ENCODE data around the gene RPS6KC1. TPM values are rescaled to one million over a fixed set of nuclear protein-coding genes. Genes with fewer than 3 reads are reported as not detected.
"Not testable (repeated sequence)": the region's sequence is repeated elsewhere in the genome, so short reads cannot be mapped to it uniquely, and the experiment has no call there.

Gene RPS6KC1
- polyA plus RNA-seq, 3 donors, result 20.3 to 21.2 (median 20.9) TPM

DNA sequence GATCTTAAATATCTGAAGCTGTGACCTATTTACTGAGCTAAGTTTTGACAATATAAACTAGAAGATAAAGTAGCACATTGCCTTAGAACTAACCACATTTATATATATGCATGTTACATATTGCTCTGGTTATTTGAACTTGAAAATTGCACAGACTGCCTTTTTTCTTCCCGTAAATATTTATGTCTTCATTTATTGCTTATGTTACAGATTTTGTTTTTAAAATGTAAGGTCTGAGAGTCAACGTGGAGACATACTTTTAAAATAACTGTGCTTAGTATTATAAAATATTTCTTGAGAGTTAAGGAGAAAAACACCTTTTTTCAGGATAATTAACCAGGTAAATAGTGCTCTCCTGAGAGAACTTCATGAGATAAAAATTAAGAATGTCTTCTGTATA, 3.1 kb downstream of the RPS6KC1 start:
- DNase-seq, result no peak

DNA sequence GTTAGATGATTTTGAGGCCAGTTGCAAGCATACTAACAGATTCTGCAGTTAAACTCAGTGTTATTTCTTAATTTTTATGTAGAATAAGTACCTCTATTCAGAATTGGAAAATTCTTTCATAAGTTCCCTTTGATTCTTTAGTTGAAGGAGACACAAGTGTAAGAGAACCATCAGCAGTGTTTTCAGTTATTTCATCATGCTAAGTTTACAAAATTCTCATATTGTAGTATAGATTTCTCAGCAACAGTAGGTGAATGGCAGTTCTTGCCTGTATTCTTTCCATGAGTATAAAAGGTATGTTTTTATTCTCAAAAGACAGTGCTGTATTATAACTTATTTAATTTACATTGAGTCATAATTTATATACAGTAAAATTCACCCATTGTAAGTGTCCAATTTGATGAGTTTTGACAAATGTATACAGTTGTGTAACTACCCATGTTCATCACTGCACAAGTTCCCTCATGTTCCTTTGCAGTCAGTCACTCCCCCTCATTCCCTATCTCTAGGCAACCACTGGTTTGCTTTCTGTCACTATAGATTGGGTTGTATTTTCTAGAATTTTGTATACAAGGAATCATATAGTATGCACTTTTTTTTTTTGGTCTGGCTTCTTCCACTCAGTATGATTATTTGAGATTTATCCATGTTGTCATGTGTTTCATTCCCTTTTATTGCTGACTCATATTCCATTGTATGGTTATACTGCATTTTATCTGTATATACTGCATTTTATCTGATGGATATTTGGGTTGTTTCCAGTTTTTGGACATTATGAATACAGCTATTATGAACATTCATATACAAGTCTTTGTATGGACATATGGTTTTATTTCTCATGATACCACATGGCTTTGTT, 3.9 kb downstream of the RPS6KC1 start:
- no peak for DNase-seq

DNA sequence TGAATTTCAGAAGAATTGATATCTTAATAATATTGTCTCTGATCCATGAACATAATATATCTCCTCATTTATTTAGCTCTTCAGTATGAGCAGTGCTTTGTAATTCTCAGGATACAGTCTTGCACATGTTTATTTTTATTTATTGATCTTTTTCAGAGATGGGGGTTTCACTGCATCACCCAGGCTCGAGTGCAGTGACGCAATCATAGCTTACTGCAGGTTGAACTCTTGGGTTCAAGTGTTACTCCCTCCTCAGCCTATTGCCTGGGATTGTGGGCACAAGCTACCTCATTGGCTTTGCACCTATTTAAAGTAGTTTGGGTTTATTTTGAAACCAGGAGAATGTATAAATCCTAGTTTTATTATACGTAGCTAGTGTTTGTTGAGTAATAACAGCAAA, 4.7 kb downstream of the RPS6KC1 start:
- DNase-seq, result no peak

DNA sequence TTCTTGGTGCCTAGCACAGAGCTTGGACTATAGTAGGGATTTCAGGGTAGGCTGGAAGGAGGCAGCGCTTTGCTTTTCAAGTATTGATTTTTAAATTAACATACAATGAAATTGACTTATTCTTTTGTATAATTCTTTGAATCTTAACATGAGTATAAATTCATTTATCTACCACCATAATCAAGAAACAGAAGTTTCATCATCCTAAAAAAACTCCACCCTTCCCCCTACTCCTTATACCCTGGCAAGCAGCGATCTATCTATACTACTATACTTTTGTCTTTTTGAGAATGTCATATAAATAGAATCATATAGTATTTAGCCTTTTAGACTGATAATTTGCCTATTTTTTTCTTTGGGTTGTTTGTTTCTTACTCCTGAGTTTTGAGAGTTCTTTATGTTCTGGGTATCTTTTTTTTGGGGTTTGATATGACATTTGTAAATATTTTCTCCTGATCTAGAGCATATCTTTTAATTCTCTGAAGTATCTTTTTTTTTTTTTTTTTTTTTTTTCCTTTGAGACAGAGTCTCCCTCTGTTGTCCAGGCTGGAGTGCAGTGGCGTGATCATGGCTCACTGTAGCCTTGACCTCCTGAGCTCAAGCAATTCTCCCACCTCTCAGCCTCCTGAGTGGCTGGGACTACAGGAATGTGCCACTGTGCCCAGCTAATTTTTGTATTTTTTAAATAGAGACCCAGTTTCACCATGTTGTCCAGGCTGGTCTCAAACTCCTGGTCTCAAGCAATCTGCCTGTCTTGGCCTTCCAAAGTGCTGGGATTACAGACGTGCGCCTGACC, 6.4 kb downstream of the RPS6KC1 start:
- DNase-seq, result no peak

DNA sequence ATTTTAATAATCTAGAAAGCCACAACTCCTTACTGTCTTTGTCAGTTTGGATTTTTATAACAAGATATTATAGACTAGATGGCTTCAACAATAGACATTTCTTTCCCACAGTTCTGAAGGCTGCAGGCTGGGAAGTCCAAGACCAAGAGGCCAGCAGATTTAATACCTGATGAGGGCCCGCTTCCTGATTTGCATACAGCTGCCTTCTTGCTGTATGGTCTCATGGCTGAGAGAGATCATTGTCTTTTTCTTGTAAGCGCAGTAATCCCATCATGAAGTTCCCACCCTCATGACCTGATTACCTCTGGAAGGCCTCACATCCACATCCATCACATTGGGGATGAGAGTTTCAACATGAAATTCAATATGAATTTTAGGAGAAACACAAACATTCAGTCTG, 9.8 kb downstream of the RPS6KC1 start:
- DNase-seq, result no peak

DNA sequence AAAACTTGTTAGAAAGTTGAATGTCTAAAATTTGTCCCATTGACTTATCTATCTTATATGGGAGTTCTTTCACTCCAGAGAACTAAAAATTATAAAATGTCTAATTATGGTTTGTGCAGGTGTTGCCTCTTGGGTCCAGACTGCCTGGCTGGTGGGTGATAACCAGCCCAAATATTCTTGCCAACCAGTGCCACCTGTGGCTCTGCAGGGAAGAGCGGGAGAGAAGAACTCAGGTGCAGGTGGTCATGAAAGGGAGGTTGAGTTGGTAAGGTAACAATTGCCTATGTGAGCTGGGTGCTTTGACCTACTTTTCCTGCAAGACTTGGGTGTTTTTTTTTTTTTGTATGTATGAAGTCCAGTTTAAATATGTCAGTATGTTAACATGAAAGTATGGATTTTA, 10.2 kb downstream of the RPS6KC1 start:
- no peak for DNase-seq

DNA sequence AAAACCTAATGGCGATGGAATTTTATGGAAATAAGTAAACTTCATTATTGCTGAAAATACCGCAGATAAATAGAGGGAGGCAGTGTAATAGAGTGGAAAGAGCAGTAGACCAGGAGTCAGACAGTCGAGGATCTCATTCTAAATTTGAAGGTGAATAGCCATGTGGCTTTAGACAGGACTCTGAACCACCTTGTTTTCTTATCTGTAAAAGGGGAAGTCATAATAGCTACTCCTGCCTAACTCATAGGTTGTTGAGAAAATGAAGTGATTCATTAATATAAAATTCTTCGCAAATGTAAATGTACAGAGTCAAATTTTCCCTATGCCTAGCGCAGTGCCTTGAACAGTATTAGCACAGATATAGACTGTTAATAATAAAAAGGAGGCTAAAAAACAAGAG, 14.8 kb downstream of the RPS6KC1 start:
- DNase-seq, result no peak

DNA sequence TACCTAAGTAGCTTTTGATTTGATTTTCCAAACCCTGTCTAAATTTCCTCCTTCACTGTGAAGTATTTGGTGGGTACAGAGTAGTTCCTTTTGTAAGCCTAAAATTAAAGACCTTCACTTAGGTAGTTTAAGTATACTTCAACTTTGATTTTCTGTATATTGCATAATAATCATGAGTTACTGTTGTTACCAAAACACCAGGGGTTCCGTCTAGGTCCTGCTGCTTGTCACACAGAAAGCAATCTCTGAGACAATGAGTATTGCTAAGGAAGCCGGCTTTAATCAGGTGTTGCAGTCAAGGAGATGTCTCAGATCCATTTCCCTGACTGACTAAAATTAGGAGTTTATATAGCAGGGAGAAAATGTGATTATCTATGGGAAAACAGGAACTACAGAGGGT, 15.3 kb downstream of the RPS6KC1 start:
- no peak for DNase-seq

DNA sequence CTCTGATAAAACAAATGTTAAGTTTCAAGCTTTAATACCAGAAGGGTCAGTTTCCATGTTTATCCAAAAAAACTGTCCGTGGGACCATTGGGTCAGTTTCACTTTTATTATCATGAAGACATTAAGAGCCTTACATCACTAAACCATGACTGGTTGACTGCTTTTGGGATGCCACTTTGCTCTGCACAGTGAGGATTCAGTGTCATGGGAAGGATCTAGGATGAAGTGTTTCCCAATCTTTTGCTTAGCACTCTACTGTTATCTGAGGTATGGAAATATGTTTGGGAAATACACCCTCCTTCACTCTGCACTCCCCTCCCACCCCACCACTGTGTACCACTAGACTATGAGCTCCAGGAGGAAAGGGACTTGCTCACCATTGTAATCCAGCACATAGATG, 16.3 kb downstream of the RPS6KC1 start:
- no peak for DNase-seq

DNA sequence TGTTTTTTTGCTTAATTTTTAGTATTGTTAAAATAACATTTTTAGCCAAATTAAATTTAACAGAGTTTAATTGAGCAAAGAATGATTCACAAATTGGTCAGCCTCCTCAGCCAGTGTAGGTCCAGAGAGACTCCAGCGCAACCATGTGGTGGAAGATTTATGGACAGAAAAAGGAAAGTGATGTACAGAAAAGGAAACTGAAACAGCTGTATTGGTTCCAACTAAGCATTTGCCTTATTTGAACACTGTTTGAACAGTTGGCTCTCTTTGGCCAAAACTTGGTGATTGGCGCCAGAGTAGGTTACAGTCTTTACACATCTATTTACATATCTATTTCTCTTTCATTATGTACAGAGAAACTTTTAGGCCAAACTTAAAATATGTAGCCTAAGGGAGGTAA, 19.4 kb downstream of the RPS6KC1 start:
- DNase-seq, result peak; percentile 40

DNA sequence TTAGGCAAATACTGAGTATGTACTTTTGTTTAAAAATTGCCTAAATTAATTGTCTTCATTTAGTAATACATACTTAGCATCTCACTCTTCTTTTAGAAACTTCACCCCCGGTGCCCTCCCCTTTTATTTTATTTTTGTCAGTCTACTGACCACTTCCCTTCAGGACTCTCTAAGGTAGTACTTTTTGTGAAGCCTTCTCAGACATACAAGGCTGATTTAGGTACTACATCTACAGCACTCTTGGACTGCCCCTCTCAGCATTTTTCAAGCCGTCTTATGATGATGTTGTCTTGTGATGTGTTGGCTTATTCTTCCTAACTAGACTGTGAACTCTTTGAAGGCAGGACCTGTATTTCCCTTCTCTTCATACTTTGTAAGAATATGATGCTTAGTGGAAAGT, 24.7 kb downstream of the RPS6KC1 start:
- no peak for DNase-seq

DNA sequence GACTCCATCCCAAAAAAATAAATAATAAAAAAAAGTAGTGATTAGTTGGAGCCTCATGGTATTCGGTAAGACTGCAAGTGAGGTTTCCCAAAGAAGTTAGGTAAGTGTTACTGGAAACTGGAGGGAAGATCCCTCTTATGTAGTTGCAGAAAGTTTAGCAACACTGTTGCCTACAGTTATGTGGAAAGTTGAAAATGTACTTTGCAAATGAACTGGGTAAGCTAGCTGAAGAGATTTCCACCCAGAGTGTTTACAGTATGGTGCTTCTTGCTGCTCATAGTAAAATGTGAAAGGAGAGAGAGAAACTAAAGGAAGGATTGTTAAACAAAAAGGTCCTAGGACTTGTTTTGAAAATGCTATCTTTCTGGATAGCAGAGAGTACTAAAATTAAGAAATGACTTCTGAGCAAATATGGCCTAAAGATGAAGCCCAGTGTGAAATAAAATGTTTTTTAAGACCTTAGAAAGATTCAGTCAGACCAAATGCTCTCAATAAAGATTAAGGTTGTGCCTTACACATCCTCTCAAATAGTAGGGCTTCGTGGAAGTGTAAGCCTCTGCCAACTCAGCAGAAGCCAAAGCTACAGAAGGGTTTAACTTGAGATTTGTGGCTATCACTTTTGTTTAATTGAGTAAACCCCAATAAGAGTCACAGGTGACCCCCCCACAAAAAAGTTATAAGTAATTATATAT, 31.5 kb downstream of the RPS6KC1 start:
- DNase-seq, result no peak

DNA sequence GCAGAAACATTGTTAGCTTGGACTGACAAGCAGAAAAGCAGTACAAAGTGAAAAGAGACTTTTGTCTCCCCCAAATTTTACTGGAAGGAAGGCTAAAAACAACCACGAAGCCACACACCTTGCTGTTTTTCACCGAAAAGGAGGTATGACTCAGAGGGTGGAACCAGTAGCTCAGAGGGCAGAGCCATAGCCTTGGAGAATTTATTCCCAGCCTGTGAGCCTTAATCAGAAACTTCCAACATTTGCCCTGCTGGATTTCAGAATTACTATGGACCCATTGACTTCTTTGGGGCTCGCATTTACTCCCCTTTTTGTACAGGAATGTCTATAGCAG, 32.0 kb downstream of the RPS6KC1 start:
- DNase-seq, result no peak

DNA sequence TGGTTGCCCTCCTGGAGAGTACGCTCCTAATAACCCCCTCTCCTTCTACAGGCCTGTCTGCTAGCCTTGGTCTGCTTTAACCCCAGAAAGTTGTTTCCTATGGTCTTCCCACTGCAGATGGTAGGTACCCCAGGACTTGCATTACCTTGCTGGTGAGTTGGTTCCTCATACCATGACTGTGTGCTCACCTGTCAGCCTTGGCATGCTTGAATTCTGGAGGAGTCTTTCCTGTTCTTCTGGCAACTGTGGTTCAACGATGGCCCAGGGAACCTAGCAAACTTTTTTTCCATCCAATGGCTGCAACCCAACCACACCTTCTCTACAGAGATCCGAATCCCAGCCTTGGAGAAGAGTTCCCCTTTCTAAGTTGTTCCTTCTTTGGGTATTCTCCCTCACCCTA, 36.9 kb downstream of the RPS6KC1 start:
- no peak for DNase-seq

DNA sequence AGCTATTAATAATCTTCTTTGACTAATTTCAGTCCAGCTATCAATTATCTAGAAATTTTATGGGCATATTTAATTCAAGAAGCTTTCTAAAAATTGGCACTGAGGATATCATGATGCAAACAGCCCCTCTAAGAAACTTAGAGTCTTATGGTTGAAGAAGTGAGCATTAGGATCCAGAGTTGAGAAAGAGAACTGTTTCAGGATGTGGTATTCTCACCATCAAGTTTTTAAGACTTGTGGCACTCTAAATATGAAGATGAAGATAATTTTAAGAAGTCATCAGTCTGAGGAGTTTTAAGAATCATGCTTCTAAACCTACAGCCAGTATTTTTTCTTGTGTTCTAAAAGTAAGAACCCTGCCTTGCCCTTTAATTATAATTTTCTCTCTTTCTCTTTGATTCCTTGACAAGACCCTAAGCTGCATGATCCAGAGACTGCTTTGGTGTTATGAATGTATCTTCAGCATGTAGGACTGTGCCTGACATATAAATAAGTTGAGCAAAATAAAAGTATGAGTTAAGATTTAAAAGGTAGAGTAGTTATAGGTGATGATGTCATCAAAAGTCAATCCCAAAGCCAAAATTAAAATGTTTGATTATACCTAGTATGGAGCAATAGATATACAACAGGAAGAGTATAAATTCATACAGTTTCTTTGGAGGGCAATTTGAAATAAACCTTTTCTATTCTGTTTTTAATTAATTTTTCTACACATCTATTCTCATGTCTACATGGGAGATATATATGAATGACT, 39.1 kb downstream of the RPS6KC1 start:
- no peak for DNase-seq

DNA sequence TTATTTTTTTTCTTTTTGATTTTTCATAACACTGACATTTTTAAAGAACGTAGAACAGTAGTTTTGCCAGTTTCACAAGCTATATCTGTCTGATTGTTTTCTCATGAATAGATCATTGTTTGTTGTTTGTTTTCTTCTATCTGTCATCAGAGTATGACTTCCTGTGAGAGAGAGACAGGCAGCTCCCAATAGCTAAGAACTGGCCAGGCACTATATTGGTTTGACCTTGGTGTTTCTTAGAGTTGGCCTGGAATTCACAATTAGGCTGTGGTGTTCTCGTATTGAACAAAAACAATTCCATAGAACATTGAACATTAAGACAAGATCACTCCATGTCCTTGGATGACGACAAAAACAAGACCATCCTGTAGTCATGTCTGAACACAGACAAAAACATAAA, 43.4 kb downstream of the RPS6KC1 start:
- DNase-seq, result no peak

DNA sequence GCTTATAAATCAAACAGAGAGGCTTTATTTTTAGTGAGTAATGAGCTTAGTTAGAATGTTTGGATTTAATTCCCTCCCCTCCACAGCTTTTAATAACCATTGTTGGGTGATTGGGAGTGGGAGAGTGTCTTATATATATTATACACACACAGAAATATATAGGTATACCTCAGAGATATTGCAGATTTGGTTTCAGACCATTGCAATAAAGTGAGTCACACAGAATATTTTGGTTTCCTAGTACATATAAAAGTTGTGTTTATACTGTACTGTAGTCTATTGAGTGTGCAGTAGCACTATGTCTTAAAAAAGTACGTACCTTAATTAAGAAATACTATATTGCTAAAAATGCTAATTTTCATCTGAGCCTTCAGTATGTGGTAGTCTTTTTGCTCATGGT, 44.4 kb downstream of the RPS6KC1 start:
- no peak for DNase-seq

DNA sequence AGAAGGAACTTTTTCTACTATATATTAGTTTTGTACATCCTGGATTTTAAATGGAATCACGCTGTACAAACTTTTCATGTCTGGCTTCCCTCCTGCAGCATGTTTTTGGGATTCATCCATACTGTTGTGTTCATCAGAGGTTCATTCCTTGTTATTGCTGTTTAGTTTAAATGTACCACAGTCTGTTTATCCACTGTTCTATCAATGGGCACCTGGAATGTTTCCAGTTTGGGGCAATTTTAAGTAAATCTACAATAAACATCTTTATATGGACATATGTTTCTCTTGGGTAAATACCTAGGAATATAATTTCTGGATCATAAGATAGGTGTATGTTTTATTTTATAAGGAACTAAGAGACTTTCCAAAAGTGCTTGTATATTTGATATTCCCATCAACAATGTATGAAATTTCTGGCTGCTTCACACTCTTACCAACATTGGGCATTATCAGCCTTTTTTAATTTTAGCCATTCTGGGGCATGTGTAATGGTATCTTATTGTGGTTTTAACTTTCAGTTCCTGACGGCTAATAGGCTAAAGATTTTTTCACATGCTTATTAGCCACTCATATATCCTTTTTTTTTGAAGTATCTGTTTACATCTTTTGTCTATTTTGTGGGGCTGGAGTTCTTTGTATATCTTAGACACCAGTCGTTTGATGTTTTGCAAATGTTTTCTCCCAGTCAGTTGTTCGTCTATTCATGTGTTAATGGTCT, 48.8 kb downstream of the RPS6KC1 start:
- DNase-seq, result no peak

DNA sequence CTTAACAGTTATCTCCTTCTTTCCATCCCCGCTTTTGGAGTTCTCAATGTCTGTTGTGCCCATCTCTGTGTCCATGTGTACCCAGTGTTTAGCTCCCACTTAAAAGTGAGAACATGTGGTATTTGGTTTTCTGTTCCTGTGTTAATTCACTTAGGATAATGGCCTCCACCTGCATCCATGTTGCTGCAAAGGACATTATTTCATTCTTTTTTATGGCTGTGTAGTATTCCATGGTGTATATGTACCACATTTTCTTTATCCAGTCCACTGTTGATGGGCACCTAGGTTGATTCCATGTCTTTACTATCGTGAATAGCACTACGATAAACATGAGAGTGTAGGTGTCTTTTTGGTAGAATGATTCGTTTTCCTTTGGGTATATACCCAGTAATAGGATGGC, 49.5 kb downstream of the RPS6KC1 start:
- DNase-seq, result not testable (repeated sequence)

DNA sequence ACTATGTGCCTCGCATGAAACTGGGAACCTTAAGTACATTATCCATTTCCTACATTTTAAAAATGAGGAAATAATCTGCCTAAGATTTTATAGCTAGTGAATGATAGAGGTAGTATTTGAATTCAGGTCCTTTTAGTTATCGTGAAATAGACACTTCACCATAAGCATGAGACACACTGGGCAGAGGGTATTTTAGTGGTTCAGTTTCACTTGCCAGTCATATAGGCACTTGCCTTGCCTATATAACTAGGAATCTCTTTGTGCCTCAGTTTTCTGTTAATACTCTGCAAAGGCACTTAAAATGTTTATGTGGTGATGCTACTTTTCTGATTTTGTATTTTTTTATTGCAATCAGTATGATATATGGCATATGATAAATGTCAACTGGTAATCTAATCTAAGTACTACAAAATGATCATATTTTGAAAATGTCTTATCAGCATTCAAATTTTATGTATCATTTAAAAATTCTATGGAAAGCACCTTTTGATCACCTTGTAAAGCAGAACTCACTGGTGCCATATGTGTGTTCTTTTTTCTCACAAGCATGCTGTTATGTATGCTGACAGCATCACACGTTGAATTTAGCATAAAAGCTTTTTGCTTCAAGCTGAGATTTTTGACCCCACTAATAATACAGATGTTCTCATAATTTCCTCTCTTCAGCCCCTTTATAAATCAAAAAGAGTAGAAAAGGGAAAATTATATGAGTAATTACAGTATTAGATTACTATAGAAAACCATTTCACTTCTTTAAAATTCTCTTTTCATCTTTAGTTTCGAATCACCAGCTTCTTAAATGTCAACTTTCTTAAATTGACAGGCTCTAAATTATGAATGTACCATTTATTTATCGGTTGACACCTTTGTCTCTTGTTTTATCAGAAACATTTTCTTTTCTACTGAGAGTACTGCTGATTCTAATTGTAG, 52.6 kb downstream of the RPS6KC1 start:
- no peak for DNase-seq
